GM18520 (cell line): ENCODE data around the gene CDR2L.
"Not testable (repeated sequence)": the region's sequence is repeated elsewhere in the genome, so short reads cannot be mapped to it uniquely, and the experiment has no call there.

Experiments used
- ATAC-seq: cut with Tn5 transposase; IDR thresholded peaks from one replicate; pipeline ENCODE4 v1.9.1; 2021; ENCODE audit not compliant: unreplicated experiment

The CDR2L gene

DNA sequence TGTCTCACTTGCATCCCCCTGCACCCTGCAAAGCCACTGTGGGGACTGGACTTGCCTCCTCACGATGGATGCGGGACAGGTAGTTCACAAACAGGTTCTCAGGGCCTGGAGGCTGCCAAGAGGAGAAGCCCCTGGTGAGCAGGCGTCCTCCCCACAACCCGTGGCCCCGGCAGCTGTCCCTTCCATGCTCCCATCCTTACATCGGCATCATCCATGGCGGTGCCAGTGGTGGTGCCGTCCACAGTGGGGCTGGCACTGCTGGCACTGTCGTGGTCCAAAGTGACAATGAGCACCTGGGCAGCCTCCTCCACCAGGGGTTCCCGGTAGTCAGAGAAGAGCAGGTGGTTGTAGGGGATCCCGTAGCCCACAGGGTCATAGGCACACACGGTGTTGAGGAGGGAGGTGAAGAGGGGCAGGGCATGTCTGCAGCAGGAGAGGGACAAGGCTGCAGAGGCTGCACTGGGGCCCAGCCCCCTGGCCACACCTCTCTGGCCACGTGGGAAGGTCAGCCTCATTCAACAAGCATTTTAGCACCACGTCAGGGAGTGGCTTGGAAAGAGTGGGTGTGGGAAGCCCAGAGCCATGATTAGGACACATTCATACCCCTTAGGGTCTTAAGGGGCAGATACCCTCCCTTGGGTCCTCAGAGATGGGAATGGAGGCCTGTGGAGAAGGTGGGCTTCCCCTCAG, 27.5 kb upstream of the CDR2L start:
- ATAC-seq, result no peak

DNA sequence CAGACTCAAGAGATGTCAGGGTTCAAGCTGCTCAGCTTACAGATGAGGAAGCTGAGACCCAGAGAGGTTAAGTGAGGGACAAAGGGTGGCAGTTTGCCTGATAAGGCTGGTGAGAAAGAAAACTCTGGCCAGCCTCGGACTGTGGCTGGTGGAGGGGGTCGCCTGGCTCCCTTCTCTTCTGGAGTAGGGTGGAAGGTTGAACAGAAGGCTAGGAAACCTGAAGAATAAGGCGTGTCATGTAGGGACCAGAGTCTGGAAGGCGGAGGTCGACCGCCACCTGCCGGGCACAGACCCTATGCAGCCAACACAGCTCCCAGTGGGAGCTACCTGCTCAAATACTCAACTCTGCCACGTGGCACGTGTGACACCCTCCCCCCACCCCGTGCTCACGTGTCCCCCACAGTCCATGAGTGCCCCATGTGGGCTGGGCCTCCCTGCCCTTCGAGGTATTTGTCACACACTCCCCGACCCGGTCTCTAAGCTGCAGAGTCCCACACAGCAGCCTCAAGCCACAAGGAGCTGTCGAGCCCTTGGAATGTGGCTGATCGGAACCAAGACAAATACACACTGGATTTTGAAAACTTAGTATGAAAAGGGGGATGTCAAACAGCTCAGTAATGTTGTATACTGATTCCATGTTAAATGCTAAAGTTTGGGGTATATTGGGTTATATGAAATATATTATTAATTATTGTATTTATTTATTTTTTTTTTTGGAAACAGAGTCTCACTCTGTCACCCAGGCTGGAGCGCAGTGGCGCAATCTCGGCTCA, 26.7 kb upstream of the CDR2L start:
- no peak for ATAC-seq

DNA sequence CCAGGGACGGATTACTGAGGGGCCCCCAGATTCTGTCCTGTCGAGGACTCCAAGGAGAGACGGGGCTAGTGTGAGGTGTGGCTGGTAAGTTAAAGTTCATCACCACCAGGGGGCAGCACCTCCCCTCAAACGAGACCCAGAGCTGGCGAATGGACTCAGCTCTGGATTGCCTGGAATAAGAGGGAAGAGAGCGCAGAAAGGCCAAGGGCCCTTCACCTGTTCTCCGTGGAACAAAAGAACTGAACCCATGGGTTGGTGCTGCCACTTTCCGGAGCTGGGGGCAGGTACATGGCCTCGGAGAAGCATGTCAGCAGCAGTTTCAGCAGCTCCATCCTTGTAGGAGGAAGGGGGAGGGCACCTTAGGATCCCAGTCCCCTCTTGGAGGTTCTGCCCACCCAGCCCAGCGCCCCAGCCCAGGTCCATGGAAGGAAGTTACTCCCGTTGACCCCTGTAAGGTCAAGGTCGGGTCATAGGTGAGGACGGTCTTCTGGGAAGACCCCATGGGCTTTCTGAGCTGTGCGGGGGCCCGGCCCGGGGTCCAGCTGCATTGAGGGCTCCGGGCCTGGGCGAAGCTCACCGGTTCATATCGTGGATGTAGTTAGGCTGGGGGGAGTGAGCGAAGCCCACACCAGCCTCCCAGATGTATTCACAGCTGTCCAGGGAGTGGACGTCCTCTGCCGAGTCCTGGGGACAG, 25.6 kb upstream of the CDR2L start:
- no peak for ATAC-seq

- no peak for ATAC-seq
Measured at GRCh38 chr17:74962622-74963394, 24.6 kb upstream of the CDR2L start.

DNA sequence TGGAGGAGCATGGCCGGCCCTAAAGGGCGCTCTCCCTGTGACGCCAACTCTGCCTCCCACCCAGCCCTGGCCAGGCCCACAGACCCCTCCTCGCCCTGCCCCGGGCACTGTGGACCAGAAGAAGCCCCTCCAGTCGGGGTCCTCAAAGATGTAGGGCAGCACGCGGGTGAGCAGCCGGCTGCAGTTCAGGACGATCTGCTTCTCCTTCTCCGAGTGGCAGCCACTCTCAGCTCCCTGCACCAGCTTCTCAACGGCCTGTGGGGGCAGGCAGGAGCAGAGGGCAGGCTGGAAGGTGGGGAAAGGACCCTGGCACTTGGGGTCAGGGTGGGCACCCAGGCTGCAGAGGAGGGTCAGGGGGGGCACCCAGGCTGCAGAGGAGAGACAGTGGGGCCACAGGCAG, 23.8 kb upstream of the CDR2L start:
- ATAC-seq, result no peak

- ATAC-seq, result no peak
Measured at GRCh38 chr17:74964246-74964761, 23.1 kb upstream of the CDR2L start.

DNA sequence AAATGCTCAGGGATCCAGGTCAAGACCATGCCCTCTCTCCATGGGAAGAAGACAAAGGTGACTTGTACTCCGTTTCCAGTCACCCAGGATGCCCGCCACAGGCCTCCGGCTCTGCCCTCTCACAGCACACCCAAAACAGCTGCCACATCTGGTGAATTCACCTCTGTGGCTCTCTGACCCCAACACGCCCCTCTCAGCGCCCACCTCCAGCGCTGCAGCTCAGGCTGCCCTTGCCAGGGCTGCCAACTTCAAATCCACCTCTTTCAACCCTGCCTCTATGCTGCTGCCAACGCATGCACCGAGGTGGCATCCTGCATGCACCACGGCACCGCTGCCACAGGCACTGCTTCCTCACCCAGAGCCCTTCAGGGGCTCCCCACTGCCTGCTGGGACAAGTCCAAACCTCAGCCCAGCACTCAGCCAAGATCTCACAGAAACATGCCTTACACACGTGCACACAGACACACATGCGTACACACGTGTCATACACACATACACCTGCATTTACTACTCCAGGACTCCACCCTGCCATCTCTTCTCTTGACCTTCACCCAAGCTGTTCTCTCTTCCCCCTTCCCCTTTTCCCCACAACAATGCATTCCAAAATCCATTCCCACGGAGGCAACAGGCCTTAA, 22.3 kb upstream of the CDR2L start:
- ATAC-seq, result no peak

- no peak for ATAC-seq
Measured at GRCh38 chr17:74968361-74968780, 19.1 kb upstream of the CDR2L start.

DNA sequence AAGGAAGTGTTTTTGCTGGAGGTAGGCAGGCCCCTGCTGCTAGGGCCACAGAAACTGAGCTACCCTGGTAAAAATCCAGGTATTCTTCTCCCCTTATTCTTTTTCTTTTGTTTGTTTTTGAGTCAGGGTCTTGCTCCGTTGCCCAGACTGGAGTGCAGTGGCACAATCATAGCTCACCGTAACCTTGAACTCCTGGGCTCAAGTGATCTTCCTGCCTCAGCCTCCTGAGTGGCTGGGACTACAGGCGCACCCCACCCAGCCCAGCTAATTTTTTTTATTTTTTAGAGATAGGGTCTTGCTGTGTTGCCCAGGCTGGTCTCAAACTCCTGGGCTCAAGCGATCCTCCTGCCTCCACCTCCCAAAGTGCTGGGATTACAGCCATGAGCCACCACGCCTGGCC, 17.9 kb upstream of the CDR2L start:
- not testable (repeated sequence) for ATAC-seq

DNA sequence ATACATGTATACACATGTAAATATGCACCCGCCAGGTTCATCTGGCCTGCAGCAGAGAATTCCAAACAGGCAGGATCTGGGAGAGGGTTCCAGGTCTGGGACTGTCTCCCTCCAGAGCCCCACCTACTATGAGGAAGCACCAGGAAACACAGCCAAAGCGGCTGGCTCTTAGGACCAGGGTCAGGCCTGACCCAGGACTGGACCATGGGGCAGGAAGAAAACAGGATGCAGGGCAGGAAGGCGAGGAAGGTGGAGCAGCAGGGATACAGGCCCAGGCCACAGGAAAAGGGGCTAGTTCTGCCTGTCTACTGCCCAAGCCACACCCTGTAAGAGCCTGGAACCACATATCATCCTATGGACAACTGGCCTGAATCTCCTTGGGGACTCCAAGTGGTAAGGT, 17.0 kb upstream of the CDR2L start:
- no peak for ATAC-seq

DNA sequence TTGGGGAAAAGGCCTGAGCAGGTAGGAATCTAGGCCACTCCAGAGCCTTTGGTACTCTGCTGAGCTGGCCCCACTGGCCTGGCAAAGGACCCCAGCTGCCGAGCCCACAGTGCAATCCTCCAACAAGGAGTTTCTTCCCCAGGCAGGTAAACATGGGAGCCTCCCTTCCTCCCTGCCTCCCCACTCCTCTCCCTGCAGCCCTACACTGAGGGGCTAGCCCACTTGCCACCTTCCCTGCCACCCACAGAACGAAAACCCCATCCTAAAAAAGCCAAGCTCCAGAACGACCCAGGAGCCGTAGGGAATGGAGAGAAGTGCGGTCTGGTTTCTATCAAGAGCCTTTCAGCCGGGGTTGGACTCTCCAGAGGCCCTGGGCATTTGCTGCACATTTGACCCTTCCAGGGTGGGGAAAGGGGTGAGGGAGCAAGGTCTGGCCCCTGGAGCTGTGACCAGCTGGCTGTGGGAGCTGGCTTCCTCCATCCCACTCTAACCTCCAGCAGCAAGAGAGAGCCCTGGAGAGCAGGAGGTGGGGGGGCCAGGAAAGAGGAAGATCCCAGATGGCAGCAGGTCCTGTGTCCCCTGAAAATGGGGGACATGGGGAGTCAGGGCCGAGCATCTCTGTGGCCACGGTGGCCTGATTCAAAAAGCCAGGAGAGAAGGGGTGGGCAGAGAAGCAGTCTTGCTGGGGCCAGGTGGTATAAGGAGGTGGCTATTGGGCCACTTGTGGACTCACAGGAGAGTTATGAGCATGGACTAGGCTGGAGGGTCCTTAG, 16.2 kb upstream of the CDR2L start:
- no peak for ATAC-seq

DNA sequence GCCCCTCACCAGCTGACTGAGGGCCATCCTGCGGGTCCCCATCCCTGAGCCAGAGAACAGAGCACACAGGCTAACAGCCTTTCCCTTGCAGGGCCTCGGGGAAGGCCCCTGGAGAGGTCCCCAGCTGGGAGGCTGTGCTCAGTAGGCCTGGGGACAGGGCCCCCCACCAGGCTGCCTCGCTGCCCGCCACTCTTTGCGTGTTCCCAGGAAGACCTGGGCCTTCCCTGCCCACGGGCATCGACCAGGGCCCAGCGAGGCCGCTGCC, 15.7 kb upstream of the CDR2L start:
- ATAC-seq, result no peak

DNA sequence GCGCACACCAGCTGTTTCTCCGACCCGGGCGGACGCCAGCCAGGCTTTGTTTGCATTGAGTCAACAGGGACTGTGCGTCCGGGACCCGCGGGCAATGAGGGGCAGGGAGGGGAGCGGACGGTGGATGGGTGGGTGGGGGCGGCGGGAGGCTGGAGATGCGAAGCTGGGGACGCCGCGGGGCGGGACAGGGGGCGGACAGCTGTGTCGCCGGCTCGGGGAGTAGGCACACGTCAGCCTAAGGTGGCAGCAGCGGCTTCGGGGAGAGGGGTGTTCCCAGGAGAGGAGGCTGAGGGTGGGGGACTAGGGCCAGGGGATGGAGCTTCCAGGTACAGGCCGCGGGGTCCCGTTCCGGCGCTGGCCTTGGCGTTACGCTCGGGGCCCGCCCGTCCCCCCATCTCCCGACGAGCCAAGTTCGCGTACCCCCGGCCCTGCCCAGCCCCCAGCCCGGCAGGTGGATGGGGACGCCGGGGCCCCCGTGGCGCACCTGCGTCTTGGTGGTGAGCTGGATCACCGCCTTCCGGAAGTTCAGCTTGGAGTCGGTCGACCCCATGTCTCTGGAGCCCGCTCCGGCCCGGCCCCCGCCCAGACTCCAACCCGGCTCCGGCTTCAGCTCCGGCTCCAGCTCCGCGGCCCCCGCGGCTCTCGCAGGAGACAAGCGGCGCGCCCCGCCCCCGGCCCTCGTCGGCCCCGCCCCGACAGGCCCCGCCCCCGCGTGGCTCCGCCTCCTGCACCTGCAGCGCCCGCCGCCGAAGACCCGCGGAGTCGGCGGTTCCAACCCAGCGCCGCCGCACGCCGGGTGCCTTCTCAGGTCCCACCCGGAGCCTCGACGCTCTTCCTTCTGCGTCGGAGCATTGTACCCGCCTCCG, 15.1 kb upstream of the CDR2L start, which contains the start of gene HID1:
TSS of gene HID1 (minus strand) at position 653 of the 866 bp plus-strand sequence. CDS start at position 550, 103 bp downstream.
- ATAC-seq, result no peak

DNA sequence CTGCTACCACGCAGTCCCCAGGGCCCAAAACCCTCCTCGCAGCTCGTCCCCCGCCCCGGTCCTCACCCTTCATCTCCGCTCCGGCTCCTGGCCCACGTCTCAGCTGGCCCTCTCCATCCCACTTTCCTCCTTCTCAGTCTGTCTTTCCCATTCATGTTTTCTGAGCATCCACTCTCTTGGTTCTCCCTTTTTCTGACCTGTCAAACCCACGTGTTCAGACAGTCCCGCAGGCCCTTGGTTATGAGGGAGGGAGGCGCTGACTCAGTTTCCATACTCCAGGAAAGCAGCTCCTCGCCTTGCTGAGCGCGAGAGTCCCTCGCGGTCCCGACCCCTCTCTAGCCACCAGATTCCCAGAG, 14.5 kb upstream of the CDR2L start:
- no peak for ATAC-seq

DNA sequence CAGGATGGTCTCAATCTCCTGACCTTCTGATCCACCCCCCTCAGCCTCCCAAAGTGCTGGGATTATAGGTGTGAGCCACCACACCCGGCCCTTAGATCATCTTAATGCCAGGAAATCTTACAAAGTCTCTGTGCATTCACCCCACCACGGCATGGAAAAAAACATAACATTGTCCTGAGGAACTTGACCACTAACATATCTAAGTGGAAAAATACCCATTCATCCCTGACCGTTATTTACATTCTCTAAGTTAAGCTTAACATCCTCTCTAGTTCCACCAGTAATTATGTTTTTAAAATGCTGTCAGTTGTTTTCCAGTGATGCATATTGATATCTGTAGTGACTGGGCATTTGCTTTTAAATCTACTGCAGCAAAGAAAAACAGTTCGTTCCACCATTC, 11.5 kb upstream of the CDR2L start:
- no peak for ATAC-seq

GRCh38 chr17:74977802-74978201, 9.6 kb upstream of the CDR2L start:
- ATAC-seq, result no peak

GRCh38 chr17:74978240-74978639, 9.2 kb upstream of the CDR2L start:
- ATAC-seq, result no peak

GRCh38 chr17:74979408-74980146, 7.9 kb upstream of the CDR2L start:
- no peak for ATAC-seq
